Prostate gland (tissue), 2 donors: ENCODE data around the gene CDC45.

Experiments used
- CTCF ChIP-seq, 4 experiments: fragments of 200-600 bp in 2 of 4; fragments of 450-650 bp in 2 of 4; sonication (generic) in 2 of 4; IDR thresholded peaks; 1 replicate in 3 of 4; 2 replicates in 1 of 4; pipeline ENCODE4 v1.5.1; 2016 to 2019; ENCODE audit warnings: antibody characterized with exemption in 4 of 4, mild to moderate bottlenecking in 2 of 4, moderate library complexity in 2 of 4
- POLR2A ChIP-seq: fragments of 450-650 bp; IDR thresholded peaks from one replicate; pipeline ENCODE4 v1.6.1; 2016; ENCODE audit warnings: antibody characterized with exemption, mild to moderate bottlenecking
- POLR2AphosphoS5 ChIP-seq: sonication (generic); formaldehyde crosslinking; IDR thresholded peaks from one replicate; pipeline ENCODE4 v1.6.1; 2017; ENCODE audit warnings: antibody characterized with exemption

GRCh38 chr22:19453718-19454117 is 26.0 kb upstream of the CDC45 start:
- TF ChIP-seq CTCF (IDR thresholded peaks at IDR 0.05) = no peak
- no peak for TF ChIP-seq POLR2AphosphoS5
- no peak for TF ChIP-seq POLR2A
